Measurements from ENCODE around the gene SLC1A1. TPM values are rescaled to one million over a fixed set of nuclear protein-coding genes. Genes with fewer than 3 reads are reported as not detected.

Gene SLC1A1
- total RNA-seq, 2 experiments from 2014 or later: 0.11 to 0.14 TPM

- ChIA-PET CTCF (no interaction called here), POLR2A (interaction anchor here (0.9 to 4.0 kb wide), 14 partner anchors 9 to 1078 kb away, joined by 3 to 21 read pairs (median 4); partner anchors contain the start of genes CDC37L1, RIC1 and SLC1A1)
- TF ChIP-seq CTCF (IDR thresholded peaks at IDR 0.05): no peak
- intact Hi-C loops (cut with DNase I, micrococcal nuclease): loop anchor here (5.0 to 10.0 kb wide), 3 partner anchors 41 to 431 kb away; partner anchors contain the start of gene SLC1A1 (in 1 of the 2)
- no peaks in the 10 kb centered on the region for H3K36me3 ChIP-seq (ENCODE audit: insufficient read depth, low read length)
- H3K9me3 ChIP-seq (ENCODE audit: control insufficient read depth in 1 of 2, insufficient read depth in 1 of 2, low read length in 2 of 2): no peaks in the 10 kb centered on the region
- H3K4me3 ChIP-seq (ENCODE audit: low read length): no peak overlapping the region
- no peak overlapping the region for H3K27ac ChIP-seq (ENCODE audit: low read depth in 1 of 2, low read length in 2 of 2)
- Mint-ChIP-seq H3K4me3 (no peak overlapping the region), H3K27me3 (no peaks in the 10 kb centered on the region), H3K4me1 (ENCODE audit: low read depth) (peaks cover 81% of the 10 kb centered on the region), H3K36me3 (ENCODE audit: low read depth) (no peaks in the 10 kb centered on the region), H3K9me3 (no peaks in the 10 kb centered on the region), H3K27ac (peak overlapping the region; percentile 70)
- H3K27me3 ChIP-seq (ENCODE audit: control insufficient read depth in 1 of 2, insufficient read depth in 2 of 2, low read length in 2 of 2): no peaks in the 10 kb centered on the region
- ATAC-seq (ENCODE audit: poor library complexity) (peak; percentile 72), DNase-seq (peak in 5 of 14 experiments; percentile 11 to 27 (median 21))
- peaks cover 43% of the 10 kb centered on the region for H3K4me1 ChIP-seq (ENCODE audit: insufficient read depth, low read length)
These were observed 60.7 kb downstream of the SLC1A1 start for GRCh38 chr9:4550777-4551484.

- Histone ChIP-seq H3K27ac (ENCODE audit: low read depth in 1 of 2, low read length in 2 of 2) (no peak overlapping the region), H3K4me1 (ENCODE audit: insufficient read depth, low read length) (peaks cover 29% of the 10 kb centered on the region), H3K9me3 (ENCODE audit: control insufficient read depth in 1 of 2, insufficient read depth in 1 of 2, low read length in 2 of 2) (no peaks in the 10 kb centered on the region), H3K27me3 (ENCODE audit: control insufficient read depth in 1 of 2, insufficient read depth in 2 of 2, low read length in 2 of 2) (no peaks in the 10 kb centered on the region), H3K4me3 (ENCODE audit: low read length) (no peak overlapping the region), H3K36me3 (ENCODE audit: insufficient read depth, low read length) (no peaks in the 10 kb centered on the region)
- intact Hi-C loops (cut with DNase I, micrococcal nuclease): loop anchor here (2.0 to 10.0 kb wide), 4 partner anchors 38 to 428 kb away; partner anchors contain the start of gene SLC1A1 (in 1 of the 2)
- ChIA-PET POLR2A (interaction anchor here (0.7 to 1.8 kb wide), 3 partner anchors 11 to 89 kb away, joined by 3 to 9 read pairs (median 4); no protein-coding TSS in a partner anchor), CTCF (no interaction called here)
- TF ChIP-seq CTCF (IDR thresholded peaks at IDR 0.05): no peak
- H3K4me3 Mint-ChIP-seq: no peak overlapping the region
- peak overlapping the region; percentile 34 for H3K27ac Mint-ChIP-seq
- H3K36me3 Mint-ChIP-seq (ENCODE audit: low read depth): no peaks in the 10 kb centered on the region
- H3K27me3 Mint-ChIP-seq: no peaks in the 10 kb centered on the region
- H3K9me3 Mint-ChIP-seq: no peaks in the 10 kb centered on the region
- H3K4me1 Mint-ChIP-seq (ENCODE audit: low read depth): peaks cover 62% of the 10 kb centered on the region
- ATAC-seq (ENCODE audit: poor library complexity): no peak
- DNase-seq: no peak
These were observed 63.7 kb downstream of the SLC1A1 start for GRCh38 chr9:4553951-4554381.

- H3K4me1 ChIP-seq (ENCODE audit: insufficient read depth, low read length): peaks cover 27% of the 10 kb centered on the region
- TF ChIP-seq CTCF (IDR thresholded peaks at IDR 0.05): no peak
- H3K9me3 Mint-ChIP-seq: no peaks in the 10 kb centered on the region
- H3K27ac Mint-ChIP-seq: peak overlapping the region; percentile 52
- CTCF ChIA-PET: no interaction called here
- POLR2A ChIA-PET: interaction anchor here (0.8 to 1.8 kb wide), 6 partner anchors 10 to 124 kb away, joined by 3 to 10 read pairs (median 4); partner anchors contain the start of gene CDC37L1
- H3K4me3 ChIP-seq (ENCODE audit: low read length): no peak overlapping the region
- no peaks in the 10 kb centered on the region for H3K36me3 ChIP-seq (ENCODE audit: insufficient read depth, low read length)
- H3K9me3 ChIP-seq (ENCODE audit: control insufficient read depth in 1 of 2, insufficient read depth in 1 of 2, low read length in 2 of 2): no peaks in the 10 kb centered on the region
- H3K4me1 Mint-ChIP-seq (ENCODE audit: low read depth): peaks cover 59% of the 10 kb centered on the region
- H3K36me3 Mint-ChIP-seq (ENCODE audit: low read depth): no peaks in the 10 kb centered on the region
- intact Hi-C loops (cut with DNase I, micrococcal nuclease): loop anchor here in 1 of 2 experiments (2.0 to 10.0 kb wide), 2 partner anchors 42 to 60 kb away; partner anchors contain the start of gene SLC1A1
- peak overlapping the region; percentile 1 for H3K4me3 Mint-ChIP-seq
- H3K27me3 ChIP-seq (ENCODE audit: control insufficient read depth in 1 of 2, insufficient read depth in 2 of 2, low read length in 2 of 2): no peaks in the 10 kb centered on the region
- no peak overlapping the region for H3K27ac ChIP-seq (ENCODE audit: low read depth in 1 of 2, low read length in 2 of 2)
- no peaks in the 10 kb centered on the region for H3K27me3 Mint-ChIP-seq
- DNase-seq: peak in 10 of 14 experiments; percentile 11 to 64 (median 34)
- peak; percentile 80 for ATAC-seq (ENCODE audit: poor library complexity)
These were observed 65.0 kb downstream of the SLC1A1 start for GRCh38 chr9:4555236-4555635.
